ENCODE data around the gene GNB3. TPM values are rescaled to one million over a fixed set of nuclear protein-coding genes. Genes with fewer than 3 reads are reported as not detected.
A peak's percentile ranks its signal among the peaks of the same experiment; 100 is the strongest.
"Not testable (repeated sequence)": the region's sequence is repeated elsewhere in the genome, so short reads cannot be mapped to it uniquely, and the experiment has no call there.

The GNB3 gene
- total RNA-seq, 1 donor from 2014 or later, result 9.0 TPM

- H3K9me3 Mint-ChIP-seq (ENCODE audit: unreplicated experiment), result no peaks in the 10 kb centered on the region
- H3K27me3 Mint-ChIP-seq (ENCODE audit: unreplicated experiment), result peaks cover 5% of the 10 kb centered on the region
- peak; percentile 100 for DNase-seq (ENCODE audit: low spot score)
- H3K4me3 Mint-ChIP-seq (ENCODE audit: unreplicated experiment), result peak overlapping the region; percentile 68
- H3K27ac Mint-ChIP-seq (ENCODE audit: unreplicated experiment), result peak overlapping the region; percentile 95
- TF ChIP-seq CTCF (IDR thresholded peaks at IDR 0.05; ENCODE audit: unreplicated experiment), result peak; percentile 73
- H3K4me1 Mint-ChIP-seq (ENCODE audit: unreplicated experiment), result peaks cover 12% of the 10 kb centered on the region
- no peaks in the 10 kb centered on the region for H3K36me3 Mint-ChIP-seq (ENCODE audit: low read depth, unreplicated experiment)
These were observed 50.3 kb downstream of the GNB3 start for GRCh38 chr12:6890789-6891645.

DNA sequence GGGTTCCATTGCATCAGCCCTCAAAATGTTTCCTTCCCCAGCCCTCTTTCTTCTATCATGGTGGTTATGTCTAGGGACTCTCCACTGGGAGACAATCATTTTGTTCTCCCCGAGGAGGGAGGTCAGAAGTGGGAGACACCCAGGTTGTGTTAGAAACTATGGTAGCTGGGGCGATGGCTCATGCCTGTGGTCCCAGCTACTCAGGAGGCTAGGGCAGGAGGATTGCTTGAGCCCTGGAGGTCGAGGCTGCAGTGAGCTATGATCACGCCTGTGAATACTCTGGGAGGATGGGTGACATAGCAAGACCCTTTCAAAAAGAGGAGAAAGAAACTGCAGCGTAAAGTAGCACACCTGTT, 50.9 kb downstream of the GNB3 start:
- no peaks in the 10 kb centered on the region for H3K36me3 Mint-ChIP-seq (ENCODE audit: low read depth, unreplicated experiment)
- peaks cover 5% of the 10 kb centered on the region for H3K27me3 Mint-ChIP-seq (ENCODE audit: unreplicated experiment)
- peak overlapping the region; percentile 67 for H3K4me3 Mint-ChIP-seq (ENCODE audit: unreplicated experiment)
- DNase-seq (ENCODE audit: low spot score), result no peak
- H3K27ac Mint-ChIP-seq (ENCODE audit: unreplicated experiment), result peak overlapping the region; percentile 92
- no peak for TF ChIP-seq CTCF (IDR thresholded peaks at IDR 0.05; ENCODE audit: unreplicated experiment)
- no peaks in the 10 kb centered on the region for H3K9me3 Mint-ChIP-seq (ENCODE audit: unreplicated experiment)
- peaks cover 10% of the 10 kb centered on the region for H3K4me1 Mint-ChIP-seq (ENCODE audit: unreplicated experiment)

DNA sequence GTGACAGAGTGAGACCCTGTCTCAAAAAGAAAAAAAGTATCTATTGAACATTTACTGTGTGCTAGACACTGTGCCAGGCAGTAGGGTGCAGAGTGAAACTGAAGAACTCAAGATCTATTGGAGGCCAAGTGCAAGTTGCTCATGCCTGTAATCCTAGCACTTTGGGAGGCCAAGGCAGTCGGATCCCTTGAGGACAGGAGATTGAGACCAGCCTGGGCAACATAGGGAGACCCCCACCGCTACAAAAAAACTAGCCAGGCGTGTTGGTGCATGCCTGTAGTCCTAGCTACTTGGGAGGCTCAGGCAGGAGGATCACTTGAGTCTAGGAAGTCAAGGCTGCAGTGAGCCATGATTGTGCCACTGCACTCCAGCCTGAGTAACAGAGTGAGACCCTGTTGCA, 52.0 kb downstream of the GNB3 start:
- H3K4me1 Mint-ChIP-seq (ENCODE audit: unreplicated experiment), result peaks cover 10% of the 10 kb centered on the region
- H3K27ac Mint-ChIP-seq (ENCODE audit: unreplicated experiment); H3K27me3 Mint-ChIP-seq (ENCODE audit: unreplicated experiment); H3K36me3 Mint-ChIP-seq (ENCODE audit: low read depth, unreplicated experiment); H3K9me3 Mint-ChIP-seq (ENCODE audit: unreplicated experiment); DNase-seq (ENCODE audit: low spot score): not testable (repeated sequence)
- peak overlapping the region; percentile 37 for H3K4me3 Mint-ChIP-seq (ENCODE audit: unreplicated experiment)

- H3K4me3 Mint-ChIP-seq (ENCODE audit: unreplicated experiment), result no peak overlapping the region
- peaks cover 10% of the 10 kb centered on the region for H3K4me1 Mint-ChIP-seq (ENCODE audit: unreplicated experiment)
- no peak overlapping the region for H3K27ac Mint-ChIP-seq (ENCODE audit: unreplicated experiment)
- DNase-seq (ENCODE audit: low spot score), result no peak
- H3K36me3 Mint-ChIP-seq (ENCODE audit: low read depth, unreplicated experiment), result no peaks in the 10 kb centered on the region
- no peaks in the 10 kb centered on the region for H3K9me3 Mint-ChIP-seq (ENCODE audit: unreplicated experiment)
- H3K27me3 Mint-ChIP-seq (ENCODE audit: unreplicated experiment), result peaks cover 5% of the 10 kb centered on the region
- no peak for TF ChIP-seq CTCF (IDR thresholded peaks at IDR 0.05; ENCODE audit: unreplicated experiment)
These were observed 53.6 kb downstream of the GNB3 start for GRCh38 chr12:6894321-6894720.

Other genes with a start within 250 kb of the GNB3 start
- gene CHD4, start 233.5 kb upstream of the GNB3 start, total RNA-seq (ENCODE audit: unreplicated experiment), result 334 TPM
- 2.7 TPM for gene LPAR5, start 205.0 kb upstream of the GNB3 start, total RNA-seq (ENCODE audit: unreplicated experiment)
- gene ACRBP, start 193.5 kb upstream of the GNB3 start, total RNA-seq (ENCODE audit: unreplicated experiment), result 19.3 TPM
- 41.3 TPM for gene ING4, start 177.8 kb upstream of the GNB3 start, total RNA-seq (ENCODE audit: unreplicated experiment)
- 85.2 TPM for gene ZNF384, start 151.6 kb upstream of the GNB3 start, total RNA-seq (ENCODE audit: unreplicated experiment)
- gene PIANP, start 140.1 kb upstream of the GNB3 start, total RNA-seq (ENCODE audit: unreplicated experiment), result 2.0 TPM
- 25.1 TPM for gene COPS7A, start 116.9 kb upstream of the GNB3 start, total RNA-seq (ENCODE audit: unreplicated experiment)
- gene MLF2, start 87.8 kb upstream of the GNB3 start, total RNA-seq (ENCODE audit: unreplicated experiment), result 118 TPM
- 864 TPM for gene PTMS, start 74.6 kb upstream of the GNB3 start, total RNA-seq (ENCODE audit: unreplicated experiment)
- 7.6 TPM for gene LAG3, start 68.4 kb upstream of the GNB3 start, total RNA-seq (ENCODE audit: unreplicated experiment)
- gene CD4, start 51.4 kb upstream of the GNB3 start, total RNA-seq (ENCODE audit: unreplicated experiment), result 4.7 TPM
- gene GPR162, start 19.1 kb upstream of the GNB3 start, total RNA-seq (ENCODE audit: unreplicated experiment), result 52.7 TPM
- 48.8 TPM for gene P3H3, start 12.5 kb upstream of the GNB3 start, total RNA-seq (ENCODE audit: unreplicated experiment)
- 6.2 TPM for gene CDCA3, start 10.4 kb downstream of the GNB3 start, total RNA-seq (ENCODE audit: unreplicated experiment)
- 119 TPM for gene USP5, start 11.2 kb downstream of the GNB3 start, total RNA-seq (ENCODE audit: unreplicated experiment)
- 356 TPM for gene TPI1, start 26.6 kb downstream of the GNB3 start, total RNA-seq (ENCODE audit: unreplicated experiment)
- 6.7 TPM for gene SPSB2, start 32.4 kb downstream of the GNB3 start, total RNA-seq (ENCODE audit: unreplicated experiment)
- gene LRRC23, start 63.9 kb downstream of the GNB3 start, total RNA-seq (ENCODE audit: unreplicated experiment), result 5.7 TPM
- gene ENO2, start 73.7 kb downstream of the GNB3 start, total RNA-seq (ENCODE audit: unreplicated experiment), result 5.3 TPM
- 144 TPM for gene ATN1, start 87.0 kb downstream of the GNB3 start, total RNA-seq (ENCODE audit: unreplicated experiment)
- not detected for gene RNU7-1, start 102.9 kb downstream of the GNB3 start, total RNA-seq (ENCODE audit: unreplicated experiment)
- gene C12orf57, start 103.1 kb downstream of the GNB3 start, total RNA-seq (ENCODE audit: unreplicated experiment), result 225 TPM
- gene PTPN6, start 110.4 kb downstream of the GNB3 start, total RNA-seq (ENCODE audit: unreplicated experiment), result 22.1 TPM
- 288 TPM for gene PHB2, start 129.7 kb downstream of the GNB3 start, total RNA-seq (ENCODE audit: unreplicated experiment)
- 37.3 TPM for gene EMG1, start 130.0 kb downstream of the GNB3 start, total RNA-seq (ENCODE audit: unreplicated experiment)
- 40.2 TPM for gene LPCAT3, start 177.6 kb downstream of the GNB3 start, total RNA-seq (ENCODE audit: unreplicated experiment)
- gene C1S, start 219.8 kb downstream of the GNB3 start, total RNA-seq (ENCODE audit: unreplicated experiment), result 5.8 TPM